Skeletal muscle tissue (tissue), 5 donors: ENCODE data around the gene TJP3. TPM values are rescaled to one million over a fixed set of nuclear protein-coding genes. Genes with fewer than 3 reads are reported as not detected.

ENCODE experiments used
- H3K27ac ChIP-seq: one replicate; pipeline ENCODE4 v1.7.0; 2013; ENCODE audit warnings: mild to moderate bottlenecking, low read depth, low read length, inconsistent platforms
- H3K27me3 ChIP-seq, 3 donors: one replicate each; pipeline ENCODE4 v1.7.0; 2013; ENCODE audit warnings: low read length in 3 of 3; ENCODE audit not compliant: control insufficient read depth in 3 of 3, insufficient read depth in 3 of 3
- H3K36me3 ChIP-seq, 3 donors: one replicate each; pipeline ENCODE4 v1.7.0; 2013; ENCODE audit warnings: low read length in 3 of 3; ENCODE audit not compliant: control insufficient read depth in 3 of 3, insufficient read depth in 3 of 3
- H3K4me1 ChIP-seq, 3 donors: one replicate each; pipeline ENCODE4 v1.7.0; 2013; ENCODE audit warnings: low read length in 3 of 3, mild to moderate bottlenecking in 3 of 3; ENCODE audit not compliant: control insufficient read depth in 3 of 3, insufficient read depth in 3 of 3
- H3K4me3 ChIP-seq, 3 donors: one replicate each; pipeline ENCODE4 v1.7.0; 2013; ENCODE audit warnings: low read length in 3 of 3
- H3K9ac ChIP-seq, 3 donors: one replicate each; pipeline ENCODE4 v1.7.0; 2013; ENCODE audit warnings: low read length in 3 of 3, mild to moderate bottlenecking in 3 of 3, moderate library complexity in 2 of 3, low read depth in 1 of 3
- H3K9me3 ChIP-seq, 3 donors: one replicate each; pipeline ENCODE4 v1.7.0; 2013; ENCODE audit warnings: low read length in 3 of 3; ENCODE audit not compliant: control insufficient read depth in 3 of 3
- small RNA-seq: library from RNA; depleted of rRNA; stranded (forward); fragments of <200 nt; gene quantifications from one replicate; pipeline ENCODE3, GENCODE V24; 2014
- total RNA-seq: library from RNA; depleted of rRNA; stranded (reverse); fragments of >200 nt; gene quantifications from one replicate; pipeline ENCODE4 v1.2.3, GENCODE V29; 2014
- donor health status: Osteomylitis.

Gene TJP3
- total RNA-seq, 1 donor from 2014 or later, result not detected

- no peaks in the 10 kb centered on the region for H3K4me1 ChIP-seq
- no peaks in the 10 kb centered on the region for H3K36me3 ChIP-seq
- H3K9me3 ChIP-seq, result no peaks in the 10 kb centered on the region
- H3K27me3 ChIP-seq, result peaks cover 8 to 12% (median 8%) of the 10 kb centered on the region in 3 donors
- no peak overlapping the region for H3K4me3 ChIP-seq
- no peak overlapping the region for H3K27ac ChIP-seq
- no peak overlapping the region for H3K9ac ChIP-seq
Observed at GRCh38 chr19:3790941-3791340, 82.8 kb downstream of the TJP3 start.

DNA sequence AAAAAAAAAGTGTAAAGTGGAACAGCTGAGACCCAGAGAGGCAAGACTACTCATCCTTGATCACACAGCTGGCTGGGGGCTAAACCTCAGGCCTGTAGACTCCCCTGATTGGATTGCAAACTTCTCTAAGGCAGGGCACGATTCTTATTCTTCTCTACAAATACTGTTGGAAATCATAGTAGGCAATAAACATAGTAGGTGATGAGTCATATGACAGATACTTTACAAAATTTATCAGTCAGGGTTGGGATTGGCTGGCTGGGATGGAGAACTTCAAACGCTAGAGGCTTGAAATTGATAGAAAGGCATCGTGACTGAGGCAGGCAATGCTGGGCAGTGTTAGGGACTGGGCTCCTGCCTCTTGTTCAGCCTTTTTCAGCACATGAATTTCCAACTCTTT is 83.9 kb downstream of the TJP3 start:
- H3K4me3 ChIP-seq, result no peak overlapping the region
- H3K9ac ChIP-seq, result no peak overlapping the region
- peaks cover 3 to 5% (median 3%) of the 10 kb centered on the region in 3 donors for H3K9me3 ChIP-seq
- no peak overlapping the region for H3K27ac ChIP-seq
- no peaks in the 10 kb centered on the region for H3K36me3 ChIP-seq
- H3K27me3 ChIP-seq, result peaks cover 8 to 12% (median 8%) of the 10 kb centered on the region in 3 donors
- no peaks in the 10 kb centered on the region for H3K4me1 ChIP-seq

- Histone ChIP-seq H3K27ac (no peak overlapping the region), H3K27me3 (peaks cover 8 to 12% (median 8%) of the 10 kb centered on the region in 3 donors), H3K9me3 (peaks cover 3 to 5% (median 3%) of the 10 kb centered on the region in 3 donors), H3K4me3 (no peak overlapping the region), H3K36me3 (no peaks in the 10 kb centered on the region), H3K4me1 (no peaks in the 10 kb centered on the region), H3K9ac (no peak overlapping the region)
Observed at GRCh38 chr19:3793799-3794198, 85.6 kb downstream of the TJP3 start.

DNA sequence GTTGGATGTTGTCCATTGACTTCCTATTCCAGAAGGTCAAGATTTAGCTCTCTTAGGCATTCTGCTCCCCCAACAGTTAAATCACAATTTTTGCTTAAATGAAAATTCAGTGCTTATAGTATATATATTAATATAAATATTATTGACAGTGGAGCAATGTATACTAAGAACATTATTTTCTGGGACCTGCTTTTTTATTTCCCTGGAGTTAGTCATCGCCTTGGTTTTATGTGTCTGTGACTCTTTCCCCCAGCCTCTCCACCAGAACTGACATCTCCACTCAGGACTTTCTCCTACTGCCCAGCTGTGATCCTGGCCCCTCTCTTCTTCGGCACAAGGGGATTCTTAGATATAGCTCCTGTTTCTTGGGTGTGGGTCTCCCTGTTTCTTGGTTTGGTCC is 88.2 kb downstream of the TJP3 start:
- Histone ChIP-seq H3K9me3 (peaks cover 3 to 5% (median 3%) of the 10 kb centered on the region in 3 donors), H3K27me3 (peaks cover 12 to 18% (median 14%) of the 10 kb centered on the region in 3 donors), H3K36me3 (no peaks in the 10 kb centered on the region), H3K9ac (no peak overlapping the region), H3K4me3 (no peak overlapping the region), H3K27ac (no peak overlapping the region), H3K4me1 (peaks cover 0 to 3% (median 1%) of the 10 kb centered on the region in 3 donors)

DNA sequence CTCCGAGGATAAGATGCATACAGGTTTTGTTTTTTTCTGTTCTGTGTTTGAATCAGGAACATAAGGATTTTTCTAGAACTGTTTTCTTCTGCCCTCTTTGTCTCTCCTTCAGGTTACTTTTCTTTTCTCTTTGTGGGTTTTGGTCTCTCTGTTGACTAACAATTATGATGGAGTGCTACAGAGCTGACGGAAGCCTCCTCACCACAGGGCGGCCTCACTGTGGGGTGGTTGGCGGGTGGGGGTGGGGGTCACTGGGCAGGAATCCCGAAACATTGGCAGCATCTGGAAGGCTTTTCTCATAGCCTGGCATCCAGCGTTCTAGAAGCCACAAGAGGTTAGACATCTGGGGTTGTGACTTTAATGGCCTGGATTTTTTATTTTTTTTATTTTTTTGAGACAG is 90.0 kb downstream of the TJP3 start:
- H3K36me3 ChIP-seq, result no peaks in the 10 kb centered on the region
- peaks cover 3 to 5% (median 3%) of the 10 kb centered on the region in 3 donors for H3K9me3 ChIP-seq
- no peak overlapping the region for H3K9ac ChIP-seq
- H3K27me3 ChIP-seq, result peaks cover 21 to 33% (median 27%) of the 10 kb centered on the region in 3 donors
- no peak overlapping the region for H3K27ac ChIP-seq
- H3K4me3 ChIP-seq, result no peak overlapping the region
- peaks cover 0 to 8% (median 2%) of the 10 kb centered on the region in 3 donors for H3K4me1 ChIP-seq

Small RNA genes within 50 kb of the gene (small RNA-seq; reads per million reads assigned to genes)
- gene AC005777.1, result not detected

Other genes starting within 250 kb of the TJP3 start
- gene SMIM24, start 227.9 kb upstream of the TJP3 start, total RNA-seq, result not detected
- not detected for gene SMIM44, start 224.9 kb upstream of the TJP3 start, total RNA-seq
- gene DOHH, start 207.7 kb upstream of the TJP3 start, total RNA-seq, result 9.4 TPM
- gene FZR1, start 202.1 kb upstream of the TJP3 start, total RNA-seq, result 14.6 TPM
- not detected for gene TEKTIP1, start 169.2 kb upstream of the TJP3 start, total RNA-seq
- 18.8 TPM for gene MFSD12, start 150.8 kb upstream of the TJP3 start, total RNA-seq
- 28.7 TPM for gene HMG20B, start 135.4 kb upstream of the TJP3 start, total RNA-seq
- not detected for gene GIPC3, start 122.9 kb upstream of the TJP3 start, total RNA-seq
- under 0.01 TPM for gene TBXA2R, start 101.5 kb upstream of the TJP3 start, total RNA-seq
- gene CACTIN, start 81.6 kb upstream of the TJP3 start, total RNA-seq, result 12.5 TPM
- 6.3 TPM for gene PIP5K1C, start 7.9 kb upstream of the TJP3 start, total RNA-seq
- 9.4 TPM for gene APBA3, start 53.3 kb downstream of the TJP3 start, total RNA-seq
- 34.4 TPM for gene MRPL54, start 54.3 kb downstream of the TJP3 start, total RNA-seq
- gene RAX2, start 63.8 kb downstream of the TJP3 start, total RNA-seq, result not detected
- 0.52 TPM for gene MATK, start 78.0 kb downstream of the TJP3 start, total RNA-seq
- gene ZFR2, start 160.7 kb downstream of the TJP3 start, total RNA-seq, result not detected
- under 0.01 TPM for gene ATCAY, start 172.3 kb downstream of the TJP3 start, total RNA-seq
- 48.5 TPM for gene NMRK2, start 224.7 kb downstream of the TJP3 start, total RNA-seq